COR-L47 (cell line): Measurements from ENCODE around the gene FAM124B.

Experiments used
- DNase-seq: peaks from one replicate; lab custom pipeline; 2025; lab: John Stamatoyannopoulos, UW

Gene FAM124B

DNA sequence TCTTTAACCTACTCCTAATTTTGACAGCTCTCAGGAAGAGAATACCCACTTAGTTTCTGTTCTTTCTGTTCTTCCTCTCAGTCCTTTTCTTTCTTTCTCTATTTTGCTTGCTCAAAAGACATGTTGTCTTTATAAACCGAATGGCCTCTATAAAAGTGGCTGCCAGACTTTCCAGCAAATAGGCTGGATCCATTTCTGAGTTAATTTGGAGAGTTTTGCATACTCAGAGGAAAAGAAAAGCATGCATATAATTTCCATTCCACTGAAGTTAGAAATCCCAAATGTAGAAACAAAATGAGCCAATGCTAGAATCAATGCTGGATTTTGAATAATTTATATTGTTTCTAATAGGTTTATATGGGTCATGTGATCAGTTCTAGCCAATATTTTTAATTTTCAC, 65.9 kb downstream of the FAM124B start:
- no peak for DNase-seq

DNA sequence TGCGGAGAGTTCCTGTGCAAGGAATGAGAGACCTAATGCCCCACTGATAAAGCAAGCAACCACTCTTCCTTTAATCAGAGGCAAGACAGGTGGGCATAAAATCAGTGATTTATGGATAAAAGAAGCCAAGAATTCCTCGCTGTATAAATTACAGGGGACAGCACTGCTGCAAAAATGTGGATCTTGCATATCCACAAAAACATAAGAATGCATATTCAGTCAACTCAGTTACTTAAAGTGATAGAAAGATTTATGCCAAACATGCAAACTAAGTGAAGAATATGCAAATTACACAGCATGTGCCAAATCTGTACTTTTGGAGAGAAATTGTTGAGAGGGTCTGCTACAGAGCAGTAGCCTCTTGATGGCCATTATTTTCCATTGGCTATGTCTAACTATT, 67.2 kb downstream of the FAM124B start:
- no peak for DNase-seq

DNA sequence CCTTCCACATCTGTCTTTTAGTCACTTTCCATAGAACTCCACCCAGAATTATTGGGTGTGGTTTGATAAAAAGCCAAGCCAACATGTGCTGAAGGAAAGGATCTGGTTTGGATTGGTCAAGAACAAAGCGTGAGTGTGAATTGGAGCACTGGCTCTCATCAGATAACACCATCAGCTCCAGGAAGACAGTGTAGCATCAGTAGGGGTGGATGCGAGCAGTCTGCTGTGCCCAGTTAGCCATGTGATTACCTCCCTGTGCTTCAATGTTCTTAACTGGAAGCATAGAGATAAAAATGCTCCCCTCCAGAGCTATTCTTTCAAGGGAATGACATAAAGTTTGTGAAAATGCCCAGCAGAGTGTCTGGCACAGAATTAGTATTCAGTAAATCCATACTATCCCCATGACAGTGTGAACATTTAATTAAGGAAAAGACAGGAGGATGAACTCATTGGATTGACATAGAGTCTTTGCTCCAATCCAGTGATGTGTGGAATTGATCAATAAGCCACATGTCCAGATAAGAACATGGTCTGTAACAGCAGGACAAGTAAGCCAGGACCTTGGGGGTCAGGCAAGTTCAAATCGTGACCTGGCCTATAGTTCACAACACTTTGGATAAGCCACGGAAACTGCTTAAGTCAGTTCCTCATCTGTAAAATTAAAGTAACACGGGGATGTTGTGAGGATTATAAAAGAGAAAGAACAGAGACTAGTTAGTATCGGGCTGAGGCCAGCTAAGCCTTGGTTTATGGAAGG, 68.0 kb downstream of the FAM124B start:
- DNase-seq: no peak

DNA sequence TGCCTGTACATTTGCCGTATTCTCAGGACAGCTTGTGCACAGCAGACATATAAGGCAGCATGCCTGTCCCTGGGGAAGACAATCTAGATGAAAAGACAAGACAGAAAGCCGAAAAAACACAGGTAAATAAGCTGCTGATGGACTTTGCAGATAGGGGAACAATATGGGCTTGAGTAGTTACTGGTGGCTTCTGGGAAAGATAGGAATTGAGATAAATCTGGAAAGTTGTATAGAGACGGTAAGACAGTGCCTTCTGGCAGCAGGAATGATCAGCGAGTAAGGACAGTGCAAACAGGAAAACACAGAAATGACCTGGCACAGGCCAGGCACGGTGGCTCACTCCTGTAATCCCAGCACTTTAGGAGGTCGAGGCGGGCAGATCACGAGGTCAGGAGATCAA, 70.2 kb downstream of the FAM124B start:
- no peak for DNase-seq

DNA sequence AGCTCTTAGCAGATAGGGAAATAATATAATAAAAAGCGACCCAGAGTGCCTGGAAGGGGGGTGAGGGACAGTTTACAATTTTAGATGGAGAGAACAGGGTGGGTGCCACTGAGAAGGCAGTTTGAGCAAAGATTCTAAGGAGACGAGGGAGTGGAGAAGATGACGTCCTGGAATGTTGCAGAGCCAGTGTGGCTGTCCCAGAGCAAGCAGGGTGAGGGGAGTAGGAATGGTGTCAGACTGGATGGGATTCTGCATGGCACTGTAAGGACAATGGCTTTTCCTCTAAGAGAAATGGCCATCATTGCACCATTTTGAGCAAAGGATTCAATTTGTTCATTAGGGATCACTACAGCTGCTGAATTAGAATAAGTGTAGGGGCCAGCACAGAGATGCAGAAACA, 73.1 kb downstream of the FAM124B start:
- no peak for DNase-seq
